Endothelial cell of hepatic sinusoid (primary cell): Measurements from ENCODE around the gene TLL2.

Experiments
- in situ Hi-C: cut with HindIII; loops from 2 replicates; pipeline ENCODE4 v1.10.0; 2017; ENCODE audit warnings: low sequenced_read_pairs

Gene TLL2

GRCh38 chr10:96369890-96370583, 143.7 kb downstream of the TLL2 start:
- in situ Hi-C loops: no loop called here

GRCh38 chr10:96368971-96369370, 144.8 kb downstream of the TLL2 start:
- in situ Hi-C loops: no loop called here

GRCh38 chr10:96367470-96367869, 146.3 kb downstream of the TLL2 start:
- in situ Hi-C loops: no loop called here

- in situ Hi-C loops: no loop called here
These were observed 147.2 kb downstream of the TLL2 start for GRCh38 chr10:96366508-96366907.

- in situ Hi-C loops: no loop called here
These were observed 148.2 kb downstream of the TLL2 start for GRCh38 chr10:96365571-96365970.

GRCh38 chr10:96360766-96361165, 153.0 kb downstream of the TLL2 start:
- in situ Hi-C loops: no loop called here

GRCh38 chr10:96360331-96360730, 153.4 kb downstream of the TLL2 start:
- in situ Hi-C loops: no loop called here

GRCh38 chr10:96359616-96360015, 154.1 kb downstream of the TLL2 start:
- in situ Hi-C loops: no loop called here

GRCh38 chr10:96358851-96359540, 154.7 kb downstream of the TLL2 start, which contains the start of gene OPALIN:
OPALIN (minus strand) TSS chr10:96359002; CDS start chr10:96358896, 106 bp downstream.
- in situ Hi-C loops: no loop called here

GRCh38 chr10:96357038-96357620, 156.6 kb downstream of the TLL2 start:
- in situ Hi-C loops: no loop called here

GRCh38 chr10:96352582-96352981, 161.1 kb downstream of the TLL2 start:
- in situ Hi-C loops: no loop called here

GRCh38 chr10:96352027-96352426, 161.7 kb downstream of the TLL2 start:
- in situ Hi-C loops: no loop called here

- in situ Hi-C loops: no loop called here
These were observed 167.4 kb downstream of the TLL2 start for GRCh38 chr10:96346295-96346694.

GRCh38 chr10:96345222-96345621, 168.5 kb downstream of the TLL2 start:
- in situ Hi-C loops: no loop called here

GRCh38 chr10:96344178-96344577, 169.5 kb downstream of the TLL2 start:
- in situ Hi-C loops: no loop called here

GRCh38 chr10:96342402-96342801, 171.3 kb downstream of the TLL2 start:
- in situ Hi-C loops: no loop called here

- in situ Hi-C loops: no loop called here
These were observed 172.2 kb downstream of the TLL2 start for GRCh38 chr10:96341219-96342182.

GRCh38 chr10:96339956-96340904, 173.5 kb downstream of the TLL2 start:
- in situ Hi-C loops: no loop called here

- in situ Hi-C loops: no loop called here
These were observed 174.3 kb downstream of the TLL2 start for GRCh38 chr10:96339383-96339782.
